ENCODE results near the gene GLB1L3. TPM values are rescaled to one million over a fixed set of nuclear protein-coding genes. Genes with fewer than 3 reads are reported as not detected.

The GLB1L3 gene
- total RNA-seq, 4 donors from 2014 or later, result not detected

DNA sequence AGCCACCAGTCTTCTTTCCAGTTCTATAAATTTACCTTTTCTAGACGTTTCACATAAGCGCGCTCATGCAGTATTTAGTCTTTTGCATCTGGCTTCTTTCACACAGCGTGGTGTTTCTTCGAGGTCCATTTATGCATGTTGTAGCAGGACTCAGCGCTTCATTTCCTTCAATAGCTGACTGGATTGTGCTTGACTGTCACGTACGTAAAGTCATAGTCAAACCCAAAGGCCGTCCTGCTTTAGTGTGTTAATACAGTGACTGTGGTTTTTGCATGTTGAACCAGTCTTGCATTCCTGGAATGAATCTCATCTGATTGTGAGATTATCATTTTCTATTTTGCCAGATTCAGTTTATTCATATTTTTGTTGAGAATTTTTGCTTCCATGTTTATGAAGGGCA lies 18.5 kb downstream of the GLB1L3 start:
- DNase-seq (ENCODE audit: low spot score in 2 of 2), result no peak
- H3K27ac ChIP-seq, result no peak overlapping the region
- no peaks in the 10 kb centered on the region for H3K9me3 ChIP-seq
- H3K36me3 ChIP-seq, result no peaks in the 10 kb centered on the region
- peaks cover 0 to 9% (median 0%) of the 10 kb centered on the region in 4 donors for H3K4me1 ChIP-seq
- 84 to 85% methylated on average over 9 of the region's 9 CpGs for WGBS, 2 donors
- H3K27me3 ChIP-seq, result no peaks in the 10 kb centered on the region
- no peak overlapping the region for H3K4me3 ChIP-seq
- TF ChIP-seq POLR2A (IDR thresholded peaks at IDR 0.05), result no peak
- no peak for TF ChIP-seq EP300 (IDR thresholded peaks at IDR 0.05)
- TF ChIP-seq, protein P1, sequence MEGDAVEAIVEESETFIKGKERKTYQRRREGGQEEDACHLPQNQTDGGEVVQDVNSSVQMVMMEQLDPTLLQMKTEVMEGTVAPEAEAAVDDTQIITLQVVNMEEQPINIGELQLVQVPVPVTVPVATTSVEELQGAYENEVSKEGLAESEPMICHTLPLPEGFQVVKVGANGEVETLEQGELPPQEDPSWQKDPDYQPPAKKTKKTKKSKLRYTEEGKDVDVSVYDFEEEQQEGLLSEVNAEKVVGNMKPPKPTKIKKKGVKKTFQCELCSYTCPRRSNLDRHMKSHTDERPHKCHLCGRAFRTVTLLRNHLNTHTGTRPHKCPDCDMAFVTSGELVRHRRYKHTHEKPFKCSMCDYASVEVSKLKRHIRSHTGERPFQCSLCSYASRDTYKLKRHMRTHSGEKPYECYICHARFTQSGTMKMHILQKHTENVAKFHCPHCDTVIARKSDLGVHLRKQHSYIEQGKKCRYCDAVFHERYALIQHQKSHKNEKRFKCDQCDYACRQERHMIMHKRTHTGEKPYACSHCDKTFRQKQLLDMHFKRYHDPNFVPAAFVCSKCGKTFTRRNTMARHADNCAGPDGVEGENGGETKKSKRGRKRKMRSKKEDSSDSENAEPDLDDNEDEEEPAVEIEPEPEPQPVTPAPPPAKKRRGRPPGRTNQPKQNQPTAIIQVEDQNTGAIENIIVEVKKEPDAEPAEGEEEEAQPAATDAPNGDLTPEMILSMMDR (IDR thresholded peaks at IDR 0.05), result no peak

DNA sequence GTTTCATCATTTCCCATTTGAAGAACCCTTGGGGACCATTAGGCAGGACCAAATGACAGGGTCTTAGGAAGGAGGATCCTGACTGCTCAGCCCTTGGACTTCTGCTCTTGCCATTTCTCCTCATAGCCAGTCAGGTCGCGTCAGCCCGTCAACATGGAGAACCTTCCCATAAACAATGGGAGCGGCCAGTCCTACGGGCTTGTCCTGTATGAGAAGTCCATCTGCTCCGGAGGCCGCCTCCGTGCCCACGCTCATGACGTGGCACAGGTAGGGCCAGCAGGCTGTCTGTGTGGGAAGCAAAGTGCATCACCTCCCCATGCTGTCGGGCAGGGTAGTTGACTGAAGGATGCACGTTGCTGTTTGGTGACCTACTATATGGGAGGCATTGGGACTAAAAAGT lies 36.0 kb downstream of the GLB1L3 start:
- Histone ChIP-seq H3K27ac (no peak overlapping the region), H3K36me3 (no peaks in the 10 kb centered on the region), H3K27me3 (no peaks in the 10 kb centered on the region), H3K9me3 (peaks cover 0 to 8% (median 0%) of the 10 kb centered on the region in 4 donors), H3K4me1 (no peaks in the 10 kb centered on the region), H3K4me3 (no peak overlapping the region)
- DNase-seq (ENCODE audit: low spot score in 2 of 2), result no peak
- 72 to 88% methylated on average over 6 to 12 of the region's 12 CpGs for WGBS, 2 donors
- TF ChIP-seq EP300 (IDR thresholded peaks at IDR 0.05), result no peak
- TF ChIP-seq, protein P1 (IDR thresholded peaks at IDR 0.05), result no peak
- no peak for TF ChIP-seq POLR2A (IDR thresholded peaks at IDR 0.05)

GRCh38 chr11:134312807-134313206 lies 36.6 kb downstream of the GLB1L3 start:
- H3K36me3 ChIP-seq, result no peaks in the 10 kb centered on the region
- WGBS, 2 donors, result 69 to 90% methylated on average over 5 of the region's 5 CpGs
- peaks cover 0 to 13% (median 0%) of the 10 kb centered on the region in 4 donors for H3K9me3 ChIP-seq
- DNase-seq (ENCODE audit: low spot score in 2 of 2), result no peak
- TF ChIP-seq, protein P1 (IDR thresholded peaks at IDR 0.05), result no peak
- no peak for TF ChIP-seq POLR2A (IDR thresholded peaks at IDR 0.05)
- no peak for TF ChIP-seq EP300 (IDR thresholded peaks at IDR 0.05)
- no peak overlapping the region for H3K4me3 ChIP-seq
- H3K4me1 ChIP-seq, result no peaks in the 10 kb centered on the region
- H3K27ac ChIP-seq, result no peak overlapping the region
- H3K27me3 ChIP-seq, result no peaks in the 10 kb centered on the region

DNA sequence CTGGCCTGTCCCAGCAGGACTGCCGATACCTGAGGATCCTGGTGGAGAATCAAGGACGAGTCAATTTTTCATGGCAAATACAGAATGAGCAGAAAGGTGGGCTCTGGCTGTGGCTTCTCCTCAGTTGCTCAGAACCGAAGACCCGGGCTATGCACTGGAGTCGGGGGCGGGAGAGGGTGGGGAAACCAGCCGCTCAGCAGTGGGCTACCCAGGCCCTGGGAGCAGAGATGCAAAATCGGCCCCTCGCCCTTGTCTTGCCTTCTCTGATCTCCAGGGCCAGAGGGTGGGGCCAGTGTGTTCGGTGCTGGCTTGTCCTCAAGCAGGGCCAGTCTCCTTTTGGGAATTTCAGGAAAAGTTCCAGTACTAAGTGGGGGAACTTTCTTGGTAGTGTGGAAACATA lies 37.2 kb downstream of the GLB1L3 start:
- TF ChIP-seq, protein P1 (IDR thresholded peaks at IDR 0.05), result no peak
- TF ChIP-seq EP300 (IDR thresholded peaks at IDR 0.05), result no peak
- TF ChIP-seq POLR2A (IDR thresholded peaks at IDR 0.05), result no peak
- H3K9me3 ChIP-seq, result peaks cover 0 to 19% (median 0%) of the 10 kb centered on the region in 4 donors
- WGBS, 2 donors, result 86 to 92% methylated on average over 10 of the region's 10 CpGs
- DNase-seq (ENCODE audit: low spot score in 2 of 2), result no peak
- no peaks in the 10 kb centered on the region for H3K27me3 ChIP-seq
- no peaks in the 10 kb centered on the region for H3K36me3 ChIP-seq
- no peaks in the 10 kb centered on the region for H3K4me1 ChIP-seq
- no peak overlapping the region for H3K27ac ChIP-seq
- H3K4me3 ChIP-seq, result no peak overlapping the region

DNA sequence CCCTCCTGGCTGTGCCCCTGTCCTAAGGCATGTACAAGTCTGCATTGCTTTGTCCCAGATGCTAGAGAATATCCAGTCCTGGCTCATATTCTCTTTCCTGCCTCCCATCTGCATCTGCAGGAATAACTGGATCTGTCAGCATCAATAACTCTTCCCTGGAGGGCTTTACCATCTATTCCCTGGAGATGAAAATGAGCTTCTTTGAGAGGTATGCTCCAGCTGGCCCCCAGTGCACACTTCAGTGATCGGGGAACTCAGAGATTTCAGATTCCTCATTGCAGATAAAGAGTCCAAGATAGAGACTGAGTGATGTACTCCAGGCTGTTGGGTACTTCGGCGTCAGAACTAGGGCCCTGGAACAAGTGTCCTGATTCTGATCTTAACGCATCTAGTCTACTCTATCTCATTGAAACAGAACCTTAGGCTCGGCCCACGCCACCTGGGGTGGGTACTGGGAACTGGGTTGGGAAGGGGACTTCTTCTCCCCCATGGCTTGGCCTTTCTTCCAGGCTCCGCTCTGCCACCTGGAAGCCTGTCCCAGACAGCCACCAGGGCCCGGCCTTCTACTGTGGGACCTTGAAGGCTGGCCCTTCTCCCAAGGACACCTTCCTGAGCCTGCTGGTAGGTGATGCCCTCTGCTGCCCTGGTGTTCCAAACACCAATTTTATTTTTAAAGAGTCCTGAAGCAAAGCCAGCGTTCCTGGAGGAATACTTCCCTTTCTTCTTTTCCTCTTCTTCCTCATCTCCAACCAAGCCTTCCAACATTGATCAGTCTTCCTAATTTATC lies 37.8 kb downstream of the GLB1L3 start:
- Histone ChIP-seq H3K4me1 (no peaks in the 10 kb centered on the region), H3K9me3 (peaks cover 0 to 20% (median 0%) of the 10 kb centered on the region in 4 donors), H3K27ac (no peak overlapping the region), H3K4me3 (no peak overlapping the region), H3K27me3 (no peaks in the 10 kb centered on the region), H3K36me3 (no peaks in the 10 kb centered on the region)
- no peak for TF ChIP-seq EP300 (IDR thresholded peaks at IDR 0.05)
- TF ChIP-seq POLR2A (IDR thresholded peaks at IDR 0.05), result no peak
- TF ChIP-seq, protein P1 (IDR thresholded peaks at IDR 0.05), result no peak
- DNase-seq (ENCODE audit: low spot score in 2 of 2), result no peak
- WGBS, 2 donors, result 87 to 96% methylated on average over 9 of the region's 9 CpGs
